ENCODE results near the gene MAN1C1.

GRCh38 chr1:25699500-25700143 lies 83.0 kb downstream of the MAN1C1 start:
- TF ChIP-seq CTCF (IDR thresholded peaks at IDR 0.05) (no peak), SMC3 (IDR thresholded peaks at IDR 0.05; ENCODE audit: low read depth, low read length) (no peak), ELF1 (IDR thresholded peaks at IDR 0.05) (no peak), RAD21 (IDR thresholded peaks at IDR 0.05; ENCODE audit: low read length) (no peak), USF2 (IDR thresholded peaks at IDR 0.05; ENCODE audit: borderline replicate concordance, low read depth, low read length) (no peak)
